WI38 (cell line): ENCODE measurements around the gene RTTN.

ENCODE experiments used
- H3K4me3 ChIP-seq: 2 replicates; pipeline ENCODE4 v1.5.1; 2011; ENCODE audit warnings: low read depth, mild to moderate bottlenecking, control low read depth, low read length
- TF ChIP-seq, protein P1 (sequence below): IDR thresholded peaks from 2 replicates; pipeline ENCODE4 v1.5.1; 2012; ENCODE audit warnings: low read depth, mild to moderate bottlenecking, control low read depth, low read length

RTTN gene

DNA sequence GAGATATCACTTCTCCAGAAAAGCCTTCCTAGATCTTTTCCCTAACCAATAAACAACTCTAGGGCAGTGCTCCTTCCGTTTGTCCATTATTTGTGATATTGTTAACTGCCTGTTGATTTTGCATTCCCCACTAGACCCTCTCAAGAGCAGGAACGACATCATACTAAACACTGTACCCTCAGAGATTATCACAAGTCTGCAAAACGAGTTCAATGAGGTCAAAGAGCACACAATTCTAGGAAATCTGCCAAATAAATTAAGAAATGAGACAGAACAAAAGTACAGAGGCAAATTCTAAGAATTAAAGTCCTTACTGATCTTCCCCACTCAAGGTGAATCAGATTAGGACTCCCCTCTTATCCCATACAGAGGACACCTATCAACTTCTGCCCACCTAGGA lies 7.6 kb downstream of the RTTN start:
- H3K4me3 ChIP-seq = no peak overlapping the region
- TF ChIP-seq, protein P1, sequence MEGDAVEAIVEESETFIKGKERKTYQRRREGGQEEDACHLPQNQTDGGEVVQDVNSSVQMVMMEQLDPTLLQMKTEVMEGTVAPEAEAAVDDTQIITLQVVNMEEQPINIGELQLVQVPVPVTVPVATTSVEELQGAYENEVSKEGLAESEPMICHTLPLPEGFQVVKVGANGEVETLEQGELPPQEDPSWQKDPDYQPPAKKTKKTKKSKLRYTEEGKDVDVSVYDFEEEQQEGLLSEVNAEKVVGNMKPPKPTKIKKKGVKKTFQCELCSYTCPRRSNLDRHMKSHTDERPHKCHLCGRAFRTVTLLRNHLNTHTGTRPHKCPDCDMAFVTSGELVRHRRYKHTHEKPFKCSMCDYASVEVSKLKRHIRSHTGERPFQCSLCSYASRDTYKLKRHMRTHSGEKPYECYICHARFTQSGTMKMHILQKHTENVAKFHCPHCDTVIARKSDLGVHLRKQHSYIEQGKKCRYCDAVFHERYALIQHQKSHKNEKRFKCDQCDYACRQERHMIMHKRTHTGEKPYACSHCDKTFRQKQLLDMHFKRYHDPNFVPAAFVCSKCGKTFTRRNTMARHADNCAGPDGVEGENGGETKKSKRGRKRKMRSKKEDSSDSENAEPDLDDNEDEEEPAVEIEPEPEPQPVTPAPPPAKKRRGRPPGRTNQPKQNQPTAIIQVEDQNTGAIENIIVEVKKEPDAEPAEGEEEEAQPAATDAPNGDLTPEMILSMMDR = no peak

DNA sequence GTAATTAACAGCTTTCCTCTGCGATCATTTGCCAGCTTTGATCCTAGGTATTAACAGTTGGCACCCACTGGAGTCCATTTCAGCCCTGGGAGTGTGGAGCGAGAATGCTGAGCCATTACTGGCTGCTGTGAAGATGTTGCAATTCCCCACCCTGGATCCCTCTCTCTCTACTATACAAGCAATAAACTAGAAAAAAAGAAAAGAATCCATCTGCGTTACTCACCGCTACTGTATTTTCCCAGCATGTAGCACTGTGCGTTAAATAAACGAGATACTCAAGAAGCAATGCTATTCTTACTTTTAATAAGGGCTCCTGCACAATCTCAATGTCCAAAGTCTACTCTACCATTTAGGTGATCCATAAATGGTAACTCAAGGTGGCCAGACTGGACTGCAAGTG lies 8.5 kb downstream of the RTTN start:
- no peak overlapping the region for H3K4me3 ChIP-seq
- TF ChIP-seq, protein P1 = no peak

DNA sequence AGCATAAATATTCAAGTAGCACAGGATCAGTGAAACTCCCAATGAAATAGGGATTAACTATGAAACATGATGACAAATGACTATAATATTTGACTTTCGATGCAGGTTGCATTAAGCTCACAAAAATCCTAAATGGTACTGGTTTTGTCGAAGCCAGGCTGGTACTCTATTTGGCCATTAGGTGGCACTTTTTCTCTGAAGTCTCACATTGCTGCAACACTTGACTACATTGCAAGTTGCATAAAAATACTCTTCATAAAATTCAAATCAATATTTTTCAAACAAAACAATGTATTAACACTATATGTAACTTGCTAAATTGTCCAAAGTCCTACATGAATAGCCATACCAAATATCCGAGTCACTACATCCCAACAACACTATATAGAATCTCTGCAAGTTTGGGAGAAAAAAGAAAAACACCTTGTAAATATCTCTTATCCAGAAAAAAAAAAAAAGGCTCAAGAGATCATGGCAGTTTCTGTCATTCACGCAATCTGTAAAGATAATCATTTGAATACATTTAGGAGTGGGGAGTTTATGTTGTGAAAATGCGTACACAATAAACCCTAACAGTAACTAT lies 9.5 kb downstream of the RTTN start:
- TF ChIP-seq, protein P1 = peak; percentile 60; the same call in 1 of the 2 replicates
- H3K4me3 ChIP-seq = no peak overlapping the region

DNA sequence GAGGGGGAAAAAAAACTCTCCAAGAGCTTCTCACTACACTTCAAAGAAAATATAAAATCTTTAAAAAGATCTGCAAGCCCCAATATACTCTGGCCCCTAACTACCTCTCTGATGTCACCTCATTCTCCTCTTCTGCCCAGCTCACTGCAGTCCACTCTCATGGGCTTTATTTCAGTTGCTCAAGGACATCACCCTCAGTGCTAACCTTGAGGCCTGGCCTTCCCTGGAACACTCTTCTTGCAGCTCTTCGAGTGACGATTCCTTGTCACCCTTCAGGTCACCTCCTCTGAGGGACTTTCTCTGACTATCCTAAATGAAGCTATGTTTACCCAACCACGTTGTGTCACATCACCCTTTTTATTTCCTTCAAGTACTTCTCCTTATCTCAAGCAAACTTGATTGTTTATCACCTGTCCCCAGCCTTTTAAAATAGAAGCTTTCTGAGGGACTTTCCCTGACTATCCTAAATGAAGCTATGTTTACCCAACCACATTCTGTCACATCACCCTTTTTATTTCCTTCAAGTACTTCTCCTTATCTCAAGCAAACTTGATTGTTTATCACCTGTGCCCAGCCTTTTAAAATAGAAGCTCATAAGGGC lies 10.4 kb downstream of the RTTN start:
- TF ChIP-seq, protein P1 = no peak
- no peak overlapping the region for H3K4me3 ChIP-seq

DNA sequence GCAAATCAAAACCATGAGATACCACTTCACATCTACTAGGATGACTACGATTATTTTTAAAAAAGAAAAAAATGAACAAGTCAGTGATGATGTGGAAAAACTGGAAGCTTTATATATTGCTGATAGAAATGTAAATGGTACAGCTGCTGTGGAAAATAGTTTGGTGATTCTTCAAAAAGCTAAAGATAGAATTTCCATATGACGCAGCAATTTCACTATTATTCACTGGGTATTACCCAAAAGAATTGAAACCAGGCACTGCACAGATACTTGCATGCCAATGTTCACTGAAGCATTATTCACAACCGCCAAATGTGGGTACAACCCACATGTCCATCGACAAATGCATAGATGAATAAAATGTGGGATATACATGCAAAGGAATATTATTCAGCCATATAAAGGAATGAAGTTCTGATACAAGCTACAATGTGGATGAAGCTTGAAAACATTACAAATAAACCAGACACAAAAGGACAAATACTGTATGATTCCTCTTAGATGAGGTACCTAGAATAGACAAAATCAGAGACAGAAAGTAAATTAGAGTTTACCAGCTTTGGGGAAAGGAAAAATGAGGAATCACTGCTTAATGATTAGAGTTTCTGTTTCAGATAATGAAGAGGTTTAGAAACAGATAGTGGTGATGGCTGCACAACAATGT lies 11.1 kb downstream of the RTTN start:
- no peak overlapping the region for H3K4me3 ChIP-seq
- TF ChIP-seq, protein P1 = no peak

DNA sequence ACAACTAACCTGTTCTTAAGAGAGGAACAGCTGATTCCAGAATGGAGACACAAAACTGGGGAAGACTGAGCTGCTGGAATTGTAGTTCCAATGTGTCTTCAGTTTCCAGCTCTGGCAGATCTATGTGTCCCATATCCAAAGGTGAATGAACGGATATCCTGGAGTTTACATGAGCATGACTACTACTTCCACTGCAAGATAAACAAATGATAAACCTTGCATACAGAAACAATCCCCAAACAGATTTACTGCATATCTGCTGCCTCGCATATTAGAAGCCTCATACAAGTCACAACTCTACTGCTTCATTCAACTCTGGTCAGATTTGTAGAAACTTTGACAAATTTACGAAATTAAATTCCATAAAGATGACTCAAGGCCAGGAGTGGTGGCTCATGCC lies 15.0 kb downstream of the RTTN start:
- TF ChIP-seq, protein P1 = no peak
- H3K4me3 ChIP-seq = no peak overlapping the region

DNA sequence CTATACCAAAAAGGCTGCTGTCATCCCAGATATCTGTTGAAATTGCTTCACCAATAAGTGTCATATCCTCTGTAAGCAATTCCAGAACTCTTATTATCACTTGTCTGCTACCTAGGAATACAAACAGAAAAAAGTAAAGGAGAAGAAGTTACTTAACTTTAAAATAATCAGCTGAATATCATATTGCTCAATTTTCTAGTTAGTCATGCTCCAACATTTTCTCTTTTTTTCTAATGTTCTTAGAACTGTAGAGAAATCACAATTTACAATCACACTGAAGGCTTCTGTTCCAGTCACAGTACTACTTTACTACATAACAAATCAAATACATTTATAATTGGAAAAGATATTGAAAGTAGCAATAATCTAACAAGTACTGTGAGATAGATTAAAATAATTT lies 17.4 kb downstream of the RTTN start:
- TF ChIP-seq, protein P1 = no peak
- no peak overlapping the region for H3K4me3 ChIP-seq
